NCI-H82 (cell line): ENCODE data around the gene RNF130.
A peak's percentile ranks its signal among the peaks of the same experiment; 100 is the strongest.
"Not testable (repeated sequence)": the region's sequence is repeated elsewhere in the genome, so short reads cannot be mapped to it uniquely, and the experiment has no call there.

Experiments
- DNase-seq: peaks from one replicate; lab custom pipeline; 2025; lab: John Stamatoyannopoulos, UW

RNF130 gene

DNA sequence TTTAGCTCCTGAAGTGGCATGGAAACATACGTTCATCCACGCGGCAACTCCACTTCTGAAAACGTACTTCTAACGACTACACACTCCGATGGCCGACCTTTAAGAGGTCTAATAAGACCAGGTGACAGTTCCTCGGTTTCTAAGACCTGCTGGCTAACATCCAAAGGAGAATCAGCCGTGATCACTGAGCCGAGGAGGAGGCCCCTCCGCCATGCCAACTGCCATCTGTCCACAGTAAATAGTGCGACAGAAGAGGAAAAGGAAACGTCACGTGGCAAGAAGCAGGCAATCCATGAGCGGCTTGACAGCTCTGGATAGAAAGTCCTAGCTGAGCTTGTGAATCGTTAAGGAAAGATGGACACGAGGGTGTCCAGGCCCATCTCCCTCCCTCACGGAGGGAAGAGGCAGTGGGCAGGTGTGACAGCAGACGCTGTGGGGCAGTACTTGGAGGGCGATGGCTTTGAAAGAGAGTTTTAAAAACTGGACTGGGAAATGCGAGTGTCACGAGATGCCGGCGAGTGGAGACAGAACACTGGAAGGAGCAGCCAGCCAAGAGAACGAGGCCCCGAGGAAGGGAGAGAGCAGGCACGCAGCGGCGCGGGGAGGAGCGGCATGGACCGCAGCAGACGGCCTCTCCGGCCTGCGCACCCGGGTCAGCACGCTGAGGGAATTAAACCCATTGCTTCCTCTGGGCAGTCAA is 97.2 kb downstream of the RNF130 start:
- peak; percentile 96 for DNase-seq

DNA sequence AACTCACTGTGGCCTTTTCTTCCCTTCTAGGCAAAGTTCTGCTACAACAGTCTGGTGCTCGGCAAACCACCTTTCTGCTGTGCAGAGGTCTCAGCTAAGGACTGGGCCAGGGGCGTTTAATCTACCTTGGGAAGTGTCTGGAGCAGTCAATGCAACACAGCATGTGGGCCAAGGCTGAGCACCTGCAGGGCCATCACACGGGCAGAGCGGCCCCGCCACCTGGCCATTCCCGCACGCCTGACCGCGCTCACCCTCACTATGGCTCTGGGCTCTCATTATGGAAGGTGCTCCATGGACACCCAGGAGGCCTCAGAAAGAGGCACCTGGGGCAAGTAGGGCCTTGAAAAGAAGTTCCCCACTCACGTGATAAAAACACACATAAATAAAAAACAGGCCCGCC is 98.2 kb downstream of the RNF130 start:
- DNase-seq, result no peak

DNA sequence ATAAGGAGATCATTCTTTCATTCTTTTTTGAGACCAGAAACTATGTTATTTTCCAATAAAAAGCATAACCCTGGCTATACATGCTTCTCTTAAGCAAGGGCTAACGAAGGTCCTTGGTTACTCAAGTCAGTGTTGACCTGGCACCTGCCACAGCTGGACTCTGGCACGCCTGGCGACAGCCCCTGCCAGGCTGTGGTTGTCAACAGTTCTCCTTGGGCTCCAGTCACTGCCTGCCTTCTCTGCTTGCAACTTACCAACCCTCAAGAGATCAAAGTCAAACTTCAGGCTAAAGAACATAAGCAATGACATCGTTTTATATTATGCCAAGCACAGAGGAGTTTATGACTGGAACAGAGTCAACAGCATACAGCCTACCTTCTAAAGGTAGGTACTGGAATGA is 102.4 kb downstream of the RNF130 start:
- DNase-seq, result no peak

- no peak for DNase-seq
These were observed 104.1 kb downstream of the RNF130 start for GRCh38 chr5:179967489-179967888.

DNA sequence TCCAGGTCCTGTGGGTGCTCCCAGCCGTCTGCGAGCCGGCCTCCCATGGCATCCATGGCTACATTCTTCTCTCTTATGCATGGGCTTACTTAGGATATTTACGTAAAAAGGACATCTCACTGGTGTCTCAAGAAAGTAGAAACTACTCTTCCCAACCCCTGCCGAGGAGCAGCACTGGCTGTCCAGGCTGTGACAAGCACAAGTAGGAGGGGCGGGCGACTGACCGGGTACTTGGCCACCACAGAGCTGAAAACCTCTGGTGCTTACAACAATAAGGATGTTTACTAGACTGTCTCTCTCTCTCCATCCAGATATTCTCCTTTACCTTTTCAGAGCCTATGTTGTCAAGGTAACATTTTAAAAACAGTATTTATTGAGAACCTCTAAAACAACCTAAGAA is 107.5 kb downstream of the RNF130 start:
- DNase-seq, result no peak

- DNase-seq, result no peak
These were observed 108.2 kb downstream of the RNF130 start for GRCh38 chr5:179963375-179963774.

- no peak for DNase-seq
These were observed 111.2 kb downstream of the RNF130 start for GRCh38 chr5:179960204-179960831.

GRCh38 chr5:179959641-179960040 is 111.9 kb downstream of the RNF130 start:
- no peak for DNase-seq

DNA sequence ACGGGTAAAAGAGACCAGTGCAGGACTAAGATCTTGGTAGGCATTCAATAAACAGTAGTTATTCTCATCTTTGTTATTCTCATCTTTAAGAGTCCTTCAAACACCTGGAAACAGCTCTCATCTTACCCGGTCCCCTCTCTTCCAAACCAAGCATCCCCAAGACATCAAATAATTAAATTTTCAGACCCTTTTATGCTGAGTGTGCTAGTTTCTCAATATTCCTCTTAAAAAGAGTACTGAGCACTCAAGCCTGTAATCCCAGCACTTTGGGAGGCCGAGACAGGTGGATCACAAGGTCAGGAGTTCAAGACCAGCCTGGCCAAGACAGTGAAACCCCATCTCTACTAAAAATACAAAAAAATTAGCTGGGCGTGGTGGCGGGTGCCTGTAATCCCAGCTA is 112.4 kb downstream of the RNF130 start:
- not testable (repeated sequence) for DNase-seq

DNA sequence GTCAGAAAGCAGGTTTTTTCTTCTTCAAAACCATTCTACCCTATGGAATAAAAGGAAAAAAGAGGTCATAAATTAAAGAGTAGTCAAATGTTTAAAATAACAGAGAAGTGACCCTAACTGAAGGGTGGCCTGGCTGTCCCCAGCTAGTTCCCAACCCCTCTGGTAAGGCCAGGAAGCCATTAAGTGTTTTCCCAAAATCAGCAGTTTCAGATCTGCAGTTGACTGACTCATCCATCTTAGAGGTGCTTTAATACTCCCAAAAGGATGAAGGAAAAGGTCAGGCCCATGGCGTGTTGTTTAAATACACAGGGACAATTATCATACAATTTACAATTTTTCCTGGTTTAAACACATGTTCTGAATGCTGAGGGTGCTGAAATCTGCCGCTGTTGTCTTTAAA is 115.9 kb downstream of the RNF130 start:
- DNase-seq, result no peak

DNA sequence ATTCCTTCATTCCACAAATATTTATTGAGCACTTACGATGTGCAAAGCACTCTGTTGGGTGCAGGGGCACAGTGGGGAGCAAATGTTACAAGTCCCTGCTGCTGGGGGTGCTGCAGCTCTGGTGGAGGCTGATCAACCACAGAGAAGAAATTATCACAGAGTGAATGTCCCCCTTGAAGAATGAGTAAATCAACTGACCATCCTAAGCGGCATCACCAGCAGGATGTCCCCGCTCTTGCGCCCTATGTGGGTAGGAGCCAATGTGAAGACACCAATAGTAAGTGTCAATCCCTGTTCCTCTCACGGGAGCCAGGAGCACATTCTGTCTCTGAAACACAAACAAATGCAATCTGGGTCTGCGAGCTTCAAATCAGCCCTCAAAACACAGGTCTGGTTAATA is 116.5 kb downstream of the RNF130 start:
- DNase-seq, result no peak

- no peak for DNase-seq
These were observed 117.1 kb downstream of the RNF130 start for GRCh38 chr5:179954434-179954833.

- DNase-seq, result no peak
These were observed 117.6 kb downstream of the RNF130 start for GRCh38 chr5:179953987-179954386.

DNA sequence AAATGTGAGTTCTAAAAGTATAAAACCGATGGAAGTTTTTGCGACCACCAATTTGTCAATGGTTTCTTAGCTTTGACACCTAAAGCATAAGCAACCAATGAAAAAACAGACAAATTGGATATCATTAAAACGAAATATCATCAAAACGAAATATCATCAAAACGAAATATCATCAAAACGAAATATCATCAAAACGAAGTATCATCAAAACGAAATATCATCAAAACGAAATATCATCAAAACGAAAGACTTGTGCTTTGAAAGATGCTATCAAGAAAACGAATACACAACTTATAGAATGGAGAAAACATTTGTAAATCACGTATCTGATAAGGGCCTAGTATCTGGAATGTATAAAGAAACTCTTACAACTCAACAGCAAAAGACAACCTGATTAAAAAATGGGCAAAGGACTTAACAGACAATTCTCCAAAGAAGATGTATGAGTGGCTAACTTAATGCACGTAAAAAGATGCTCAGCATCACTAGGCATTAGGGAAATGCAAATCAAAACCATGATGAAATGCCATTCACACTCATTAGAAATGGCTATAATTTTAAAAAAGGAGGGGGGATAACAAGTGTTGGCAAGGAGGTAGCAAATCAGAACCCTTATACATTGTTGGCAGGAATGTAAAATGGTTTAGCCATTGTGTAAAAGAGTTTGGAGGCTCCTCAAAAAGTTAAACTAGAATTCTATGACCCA is 134.4 kb downstream of the RNF130 start:
- no peak for DNase-seq

DNA sequence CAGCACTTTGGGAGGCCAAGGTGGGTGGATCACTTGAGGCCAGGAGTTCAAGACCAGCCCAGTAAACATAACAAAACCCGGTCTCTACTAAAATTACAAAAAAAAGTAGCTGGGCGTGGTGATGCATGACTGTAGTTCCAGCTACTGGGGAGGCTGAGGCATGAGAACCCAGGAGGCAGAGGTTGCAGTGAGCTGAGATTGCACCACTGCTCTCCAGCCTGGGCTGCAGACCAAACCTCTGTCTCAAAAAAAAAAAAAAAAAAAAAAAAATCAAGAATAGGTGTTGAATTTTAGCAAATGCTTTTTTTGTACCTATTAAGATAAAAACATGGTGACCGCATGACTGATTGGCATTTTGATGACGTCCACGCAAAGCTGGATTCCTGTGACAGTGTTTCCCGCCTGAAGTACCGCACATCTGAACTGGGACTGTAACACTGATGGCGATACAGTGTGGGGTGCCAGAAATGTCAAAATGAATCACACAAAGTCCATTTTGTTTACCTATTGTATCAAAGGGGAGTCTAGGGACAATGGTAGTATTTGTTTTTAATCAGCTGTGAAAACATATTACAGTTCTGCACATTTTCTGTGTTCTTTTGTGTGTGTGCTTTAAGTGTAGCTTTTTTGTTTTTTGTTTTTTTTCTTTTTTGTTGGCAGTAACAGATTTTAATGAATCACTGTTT is 140.6 kb downstream of the RNF130 start:
- DNase-seq, result no peak

DNA sequence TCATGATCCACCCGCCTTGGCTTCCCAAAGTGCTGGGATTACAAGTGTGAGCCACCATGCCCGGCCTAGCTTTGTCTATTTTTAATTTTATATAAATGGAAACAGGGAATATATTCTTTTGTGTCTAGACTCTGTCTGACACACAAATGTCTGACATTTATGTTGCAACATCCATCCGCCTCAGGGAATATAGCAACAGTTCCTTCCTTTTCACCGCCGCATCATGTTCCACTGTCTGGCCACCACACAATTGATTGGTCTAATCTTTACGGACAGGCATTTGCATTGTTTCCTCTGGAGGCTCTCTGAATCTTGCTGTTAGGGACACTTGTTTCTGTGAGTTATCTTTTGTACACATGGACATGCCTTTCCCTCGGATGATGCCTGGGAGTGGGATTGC is 143.7 kb downstream of the RNF130 start:
- no peak for DNase-seq

- DNase-seq, result no peak
These were observed 144.9 kb downstream of the RNF130 start for GRCh38 chr5:179926657-179927056.

GRCh38 chr5:179923436-179923835 is 148.1 kb downstream of the RNF130 start:
- DNase-seq, result no peak

- no peak for DNase-seq
These were observed 151.4 kb downstream of the RNF130 start for GRCh38 chr5:179920175-179920574.

GRCh38 chr5:179919487-179920060 is 152.0 kb downstream of the RNF130 start:
- no peak for DNase-seq

DNA sequence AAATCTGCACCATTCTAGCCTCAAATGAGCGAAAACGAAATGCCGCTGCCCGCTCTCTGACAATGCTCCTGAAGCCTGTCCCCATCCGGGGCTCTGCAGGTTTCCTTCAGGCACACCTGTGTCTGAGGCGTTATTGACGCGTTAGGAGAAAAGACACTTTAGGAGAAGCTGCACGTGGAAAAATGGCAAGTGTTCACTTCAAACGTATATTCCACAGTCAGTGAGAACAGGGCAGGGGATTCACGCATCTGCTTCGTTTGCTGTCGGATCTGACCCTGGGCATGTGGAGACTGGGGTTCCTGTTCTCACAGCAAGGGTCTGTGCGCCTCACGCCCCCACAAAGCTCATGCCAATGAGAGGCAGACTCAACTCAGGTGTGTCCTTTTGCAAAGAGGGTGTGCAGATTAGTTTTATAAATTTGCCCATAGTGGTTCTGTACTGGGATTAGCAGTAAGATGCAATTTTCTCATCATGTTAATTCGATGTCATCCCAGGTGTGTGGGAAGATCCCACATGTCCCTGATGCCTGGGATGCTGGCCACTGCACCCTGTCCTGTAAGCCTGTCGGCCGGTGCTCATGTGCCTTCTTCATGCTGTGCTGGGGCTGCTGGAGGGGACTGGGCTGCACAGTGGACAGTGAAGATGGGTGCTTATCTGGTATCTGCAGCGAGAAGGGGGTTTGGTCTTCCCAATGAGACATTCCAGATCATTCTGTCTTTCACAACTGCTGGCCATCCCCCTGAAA is 152.6 kb downstream of the RNF130 start:
- no peak for DNase-seq

- DNase-seq, result no peak
These were observed 155.0 kb downstream of the RNF130 start for GRCh38 chr5:179916523-179916922.
